Activated CD4-positive, alpha-beta memory T cell treated with anti-CD3 and anti-CD28 coated beads, Interleukin-2, amount 10 ng/mL, durations not matched to agents 7 days and 5 days (primary cell): ENCODE measurements around the gene ATG10. TPM values are rescaled to one million over a fixed set of nuclear protein-coding genes. Genes with fewer than 3 reads are reported as not detected.
"Not testable (repeated sequence)": the region's sequence is repeated elsewhere in the genome, so short reads cannot be mapped to it uniquely, and the experiment has no call there.

Source experiments
- CTCF ChIA-PET: fragments of 350-600 bp; sonication (Branson Sonifier 250); formaldehyde crosslinking; loops from one replicate; lab custom pipeline; 2021; ENCODE audit warnings: antibody characterized with exemption, inconsistent platforms; lab: Charles Lee
- POLR2A ChIA-PET: fragments of 350-600 bp; sonication (Branson Sonifier 250); formaldehyde crosslinking; loops from one replicate; lab custom pipeline; 2021; ENCODE audit warnings: antibody characterized with exemption; lab: Charles Lee
- DNase-seq: peaks from one replicate; pipeline ENCODE4 v3.0.0-alpha.2; 2020
- H3K27ac Mint-ChIP-seq: one replicate; pipeline ENCODE4 v1.8.0; 2021; ENCODE audit warnings: mild to moderate bottlenecking, mixed read lengths
- H3K27me3 Mint-ChIP-seq: one replicate; pipeline ENCODE4 v1.8.0; 2021; ENCODE audit warnings: mixed read lengths
- H3K36me3 Mint-ChIP-seq: one replicate; pipeline ENCODE4 v1.8.0; 2021; ENCODE audit warnings: low read depth, mixed read lengths
- H3K4me1 Mint-ChIP-seq: one replicate; pipeline ENCODE4 v1.8.0; 2021; ENCODE audit warnings: mixed read lengths
- H3K4me3 Mint-ChIP-seq: one replicate; pipeline ENCODE4 v1.8.0; 2021; ENCODE audit warnings: mild to moderate bottlenecking, mixed read lengths
- H3K9me3 Mint-ChIP-seq: one replicate; pipeline ENCODE4 v1.8.0; 2021; ENCODE audit warnings: mixed read lengths
- total RNA-seq, 2 experiments: library from RNA; stranded (reverse); gene quantifications; one replicate each; pipeline ENCODE4 v1.2.3, GENCODE V29; 2021

The ATG10 gene
- total RNA-seq, 2 experiments from 2014 or later, result 9.0 to 10.5 TPM

- no peaks in the 10 kb centered on the region for H3K36me3 Mint-ChIP-seq
- DNase-seq, result no peak
- H3K4me3 Mint-ChIP-seq, result no peak overlapping the region
- peaks cover 2% of the 10 kb centered on the region for H3K4me1 Mint-ChIP-seq
- ChIA-PET POLR2A (no interaction called here), CTCF (interaction anchor here (0.5 to 1.0 kb wide), 2 partner anchors 19 to 817 kb away, joined by 3 to 4 read pairs; no protein-coding TSS in a partner anchor)
- no peaks in the 10 kb centered on the region for H3K9me3 Mint-ChIP-seq
- no peak overlapping the region for H3K27ac Mint-ChIP-seq
- H3K27me3 Mint-ChIP-seq, result no peaks in the 10 kb centered on the region
Observed at GRCh38 chr5:82255844-82256243, 284.0 kb downstream of the ATG10 start.

GRCh38 chr5:82257247-82257646, 285.4 kb downstream of the ATG10 start:
- no peak for DNase-seq
- ChIA-PET CTCF (interaction anchor here (0.9 kb wide), 1 partner anchor 151 kb away, joined by 3 read pairs; no protein-coding TSS in a partner anchor), POLR2A (interaction anchor here (1.4 kb wide), 1 partner anchor 20 kb away, joined by 8 read pairs; no protein-coding TSS in a partner anchor)
- Mint-ChIP-seq H3K27ac (no peak overlapping the region), H3K36me3 (no peaks in the 10 kb centered on the region), H3K9me3 (no peaks in the 10 kb centered on the region), H3K4me3 (no peak overlapping the region), H3K4me1 (peaks cover 2% of the 10 kb centered on the region), H3K27me3 (no peaks in the 10 kb centered on the region)

GRCh38 chr5:82257729-82258128, 285.9 kb downstream of the ATG10 start:
- ChIA-PET CTCF (interaction anchor here (0.9 kb wide), 1 partner anchor 151 kb away, joined by 3 read pairs; no protein-coding TSS in a partner anchor), POLR2A (interaction anchor here (1.4 kb wide), 1 partner anchor 20 kb away, joined by 8 read pairs; no protein-coding TSS in a partner anchor)
- peaks cover 2% of the 10 kb centered on the region for H3K4me1 Mint-ChIP-seq
- no peak overlapping the region for H3K27ac Mint-ChIP-seq
- no peak for DNase-seq
- H3K27me3 Mint-ChIP-seq, result no peaks in the 10 kb centered on the region
- no peaks in the 10 kb centered on the region for H3K36me3 Mint-ChIP-seq
- no peak overlapping the region for H3K4me3 Mint-ChIP-seq
- no peaks in the 10 kb centered on the region for H3K9me3 Mint-ChIP-seq

GRCh38 chr5:82259172-82259800, 287.5 kb downstream of the ATG10 start:
- no peak for DNase-seq
- CTCF ChIA-PET, result interaction anchor here (0.8 to 1.1 kb wide), 2 partner anchors 16 to 95 kb away, joined by 3 read pairs; no protein-coding TSS in a partner anchor
- no peaks in the 10 kb centered on the region for H3K9me3 Mint-ChIP-seq
- no peak overlapping the region for H3K27ac Mint-ChIP-seq
- H3K36me3 Mint-ChIP-seq, result no peaks in the 10 kb centered on the region
- no peak overlapping the region for H3K4me3 Mint-ChIP-seq
- peaks cover 2% of the 10 kb centered on the region for H3K4me1 Mint-ChIP-seq
- POLR2A ChIA-PET, result interaction anchor here (1.3 to 1.9 kb wide), 2 partner anchors 18 to 19 kb away, joined by 4 to 5 read pairs; partner anchors contain the start of gene RPS23
- H3K27me3 Mint-ChIP-seq, result no peaks in the 10 kb centered on the region

GRCh38 chr5:82265047-82265446, 293.2 kb downstream of the ATG10 start:
- Mint-ChIP-seq H3K27ac (no peak overlapping the region), H3K4me1 (no peaks in the 10 kb centered on the region), H3K4me3 (no peak overlapping the region), H3K36me3 (peaks cover 17% of the 10 kb centered on the region), H3K27me3 (no peaks in the 10 kb centered on the region), H3K9me3 (no peaks in the 10 kb centered on the region)
- POLR2A ChIA-PET, result interaction anchor here (1.5 kb wide), 1 partner anchor 13 kb away, joined by 7 read pairs; the partner anchor contains the start of gene RPS23
- CTCF ChIA-PET, result no interaction called here
- no peak for DNase-seq

- DNase-seq, H3K4me1 Mint-ChIP-seq, H3K4me3 Mint-ChIP-seq, H3K9me3 Mint-ChIP-seq, H3K27ac Mint-ChIP-seq, H3K27me3 Mint-ChIP-seq, CTCF ChIA-PET: not testable (repeated sequence)
- H3K36me3 Mint-ChIP-seq, result peaks cover 24% of the 10 kb centered on the region
- POLR2A ChIA-PET, result interaction anchor here (4.0 kb wide), 1 partner anchor 10 kb away, joined by 13 read pairs; the partner anchor contains the start of gene RPS23
Observed at GRCh38 chr5:82267297-82267933, 295.6 kb downstream of the ATG10 start.

DNA sequence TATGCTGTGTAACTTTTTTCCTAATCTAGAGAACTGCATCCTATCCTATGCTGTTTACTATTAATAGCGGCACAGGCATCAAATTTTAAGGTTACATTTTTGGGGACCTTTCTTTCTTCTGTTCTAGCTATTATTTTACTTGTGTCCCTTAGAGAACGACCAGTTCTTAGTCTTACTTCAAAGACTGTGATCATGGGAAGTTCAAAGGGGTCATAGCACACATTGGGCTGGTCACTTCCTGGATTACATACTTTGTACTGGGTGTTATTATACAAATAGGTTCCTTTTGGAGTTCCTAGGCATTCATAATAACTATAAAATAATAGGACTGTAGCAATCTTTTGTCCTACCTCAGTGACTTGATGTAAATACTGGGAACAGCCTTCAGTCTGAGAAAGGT, 297.5 kb downstream of the ATG10 start:
- POLR2A ChIA-PET, result interaction anchor here (4.0 kb wide), 1 partner anchor 8 kb away, joined by 13 read pairs; the partner anchor contains the start of gene RPS23
- H3K27me3 Mint-ChIP-seq, H3K4me3 Mint-ChIP-seq, H3K27ac Mint-ChIP-seq, H3K9me3 Mint-ChIP-seq, DNase-seq, CTCF ChIA-PET: not testable (repeated sequence)
- Mint-ChIP-seq H3K36me3 (peaks cover 40% of the 10 kb centered on the region), H3K4me1 (peaks cover 16% of the 10 kb centered on the region)

DNA sequence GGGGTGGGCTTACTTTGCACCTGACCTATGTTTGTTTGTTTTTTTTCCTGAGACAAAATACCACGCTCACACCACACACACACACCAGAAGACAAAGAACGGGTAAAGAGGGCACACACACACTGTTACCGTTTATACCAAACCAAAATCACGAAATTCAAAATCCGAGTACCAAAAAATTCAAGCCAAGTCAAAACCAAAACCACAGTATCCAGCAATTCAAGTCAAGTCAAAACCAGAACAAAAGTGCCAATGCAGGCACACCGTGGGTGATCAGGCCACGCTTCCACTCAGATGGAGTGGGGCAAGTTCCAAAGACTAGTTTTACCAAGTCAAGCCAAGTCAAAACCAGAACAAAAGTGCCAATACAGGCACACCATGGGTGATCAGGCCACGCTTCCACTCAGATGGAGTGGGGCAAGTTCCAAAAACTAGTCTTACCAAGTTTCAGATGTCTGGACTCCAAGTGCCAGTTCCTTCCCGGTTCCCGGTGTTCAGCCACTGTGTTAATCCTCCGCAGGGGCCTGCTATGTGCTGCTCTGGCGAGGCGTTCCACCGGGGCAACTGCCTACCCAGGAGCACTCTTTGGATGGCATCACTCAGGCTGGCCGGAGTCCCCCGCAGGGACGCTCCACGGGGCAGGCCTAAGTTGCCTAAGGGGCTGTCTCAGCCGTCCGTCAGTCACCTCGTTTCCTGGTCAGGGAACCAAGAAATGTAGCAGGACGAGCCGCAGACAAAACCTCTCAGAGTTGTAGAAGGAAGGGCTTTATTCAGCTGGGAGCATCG, 300.9 kb downstream of the ATG10 start:
- peaks cover 59% of the 10 kb centered on the region for H3K36me3 Mint-ChIP-seq
- H3K27ac Mint-ChIP-seq, POLR2A ChIA-PET: not testable (repeated sequence)

DNA sequence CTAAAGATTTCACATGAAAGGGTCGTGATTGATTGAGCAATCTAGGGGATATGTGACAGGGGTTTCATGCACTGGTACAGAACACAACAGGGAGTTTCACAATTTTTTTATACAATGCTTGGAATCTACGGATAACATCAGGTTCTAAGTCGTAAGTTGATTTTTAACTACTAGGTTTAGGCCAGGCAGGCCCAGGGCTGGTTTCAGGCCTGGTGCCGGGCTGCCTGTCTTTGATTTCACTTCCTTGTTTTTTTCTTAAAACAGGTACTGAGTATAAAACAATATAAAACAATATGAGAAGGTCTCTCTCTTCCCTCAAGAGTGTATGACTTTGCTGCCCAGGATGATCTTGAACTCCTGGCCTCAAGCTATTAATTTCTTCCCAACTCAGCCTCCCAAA, 301.6 kb downstream of the ATG10 start:
- H3K27me3 Mint-ChIP-seq, DNase-seq, H3K9me3 Mint-ChIP-seq, H3K4me3 Mint-ChIP-seq, H3K27ac Mint-ChIP-seq, CTCF ChIA-PET: not testable (repeated sequence)
- peaks cover 42% of the 10 kb centered on the region for H3K4me1 Mint-ChIP-seq
- POLR2A ChIA-PET, result interaction anchor here (1.4 kb wide), 1 partner anchor 13 kb away, joined by 4 read pairs; no protein-coding TSS in a partner anchor
- peaks cover 64% of the 10 kb centered on the region for H3K36me3 Mint-ChIP-seq

More for the DNA sequence above, 300.9 kb downstream of the ATG10 start:
- H3K4me3 Mint-ChIP-seq, H3K9me3 Mint-ChIP-seq, H3K27me3 Mint-ChIP-seq, DNase-seq, CTCF ChIA-PET: not testable (repeated sequence)
- peaks cover 42% of the 10 kb centered on the region for H3K4me1 Mint-ChIP-seq

GRCh38 chr5:82274343-82275211, 302.8 kb downstream of the ATG10 start:
- Mint-ChIP-seq H3K9me3 (no peaks in the 10 kb centered on the region), H3K27ac (no peak overlapping the region), H3K4me1 (peaks cover 51% of the 10 kb centered on the region), H3K4me3 (no peak overlapping the region), H3K27me3 (no peaks in the 10 kb centered on the region), H3K36me3 (peaks cover 62% of the 10 kb centered on the region)
- ChIA-PET CTCF (interaction anchor here (0.7 kb wide), 1 partner anchor 19 kb away, joined by 3 read pairs; no protein-coding TSS in a partner anchor), POLR2A (interaction anchor here (1.4 kb wide), 1 partner anchor 15 kb away, joined by 4 read pairs; no protein-coding TSS in a partner anchor)
- DNase-seq, result no peak

GRCh38 chr5:82275216-82275664, 303.4 kb downstream of the ATG10 start:
- DNase-seq, result no peak
- CTCF ChIA-PET, result interaction anchor here (0.7 kb wide), 1 partner anchor 20 kb away, joined by 3 read pairs; no protein-coding TSS in a partner anchor
- Mint-ChIP-seq H3K4me3 (no peak overlapping the region), H3K9me3 (no peaks in the 10 kb centered on the region), H3K27ac (no peak overlapping the region), H3K36me3 (peaks cover 58% of the 10 kb centered on the region), H3K4me1 (peaks cover 58% of the 10 kb centered on the region), H3K27me3 (no peaks in the 10 kb centered on the region)
- POLR2A ChIA-PET, result no interaction called here
